Loucy (cell line): Measurements from ENCODE around the gene KDM4C.

ENCODE experiments used
- CTCF ChIP-seq: fragments of 200-600 bp; sonication (generic); conservative IDR thresholded peaks from 2 replicates; pipeline ENCODE4 v1.5.1; 2014; ENCODE audit warnings: mild to moderate bottlenecking, antibody characterized with exemption, low read length
- EZH2phosphoT487 ChIP-seq: fragments of 200-600 bp; IDR thresholded peaks from 2 replicates; pipeline ENCODE4 v1.6.1; 2018; ENCODE audit warnings: antibody characterized with exemption, mild to moderate bottlenecking, moderate library complexity, borderline replicate concordance

GRCh38 chr9:6960777-6961176 is 203.0 kb downstream of the KDM4C start:
- TF ChIP-seq CTCF (no peak), EZH2phosphoT487 (no peak)
